GM12878 (cell line): ENCODE data around the gene GSTA4. TPM values are rescaled to one million over a fixed set of nuclear protein-coding genes. Genes with fewer than 3 reads are reported as not detected.

Experiments used
- ATAC-seq: fragments of 200-7000 bp; cut with Tn5 transposase; 3 replicates; pipeline ENCODE4 v1.9.1; 2020; ENCODE audit warnings: mild to moderate bottlenecking, moderate library complexity
- BruUV-seq: library from RNA; stranded (reverse); fragments of 400-500 nt; replicated peaks from 2 replicates; lab custom pipeline; 2021; lab: Mats Ljungman, UMichigan
- CTCF ChIA-PET: fragments of 300-600 bp; sonication (Branson Sonifier 250); formaldehyde crosslinking; extraction: SDS; loops from one replicate; lab custom pipeline; 2021; ENCODE audit warnings: inconsistent platforms; lab: Yijun Ruan, JAX
- POLR2A ChIA-PET: fragments of 350-600 bp; formaldehyde crosslinking; extraction: SDS; loops from one replicate; lab custom pipeline; 2021; ENCODE audit warnings: inconsistent platforms; lab: Charles Lee
- RAD21 ChIA-PET: fragments of 300-600 bp; sonication (Branson Sonifier 250); formaldehyde crosslinking; loops from one replicate; lab custom pipeline; 2023; ENCODE audit warnings: antibody characterized with exemption; ENCODE audit not compliant: unreplicated experiment; lab: Charles Lee
- SMC1A ChIA-PET: fragments of 300-600 bp; sonication (Branson Sonifier 250); formaldehyde crosslinking; loops from one replicate; lab custom pipeline; 2023; ENCODE audit not compliant: unreplicated experiment, uncharacterized antibody; lab: Charles Lee
- DNase-seq: peaks from one replicate; pipeline ENCODE4 v3.0.0-alpha.2; 2011; ENCODE audit warnings: low read depth, low spot score
- FAIRE-seq: peaks from 3 replicates; lab custom pipeline; 2011; peaks lifted over from hg19 to GRCh38; lab: Jason Lieb, UNC
- H2AFZ ChIP-seq: 2 replicates; pipeline ENCODE4 v1.6.0; 2011; ENCODE audit warnings: low read depth, low read length, control low read depth; ENCODE audit not compliant: control insufficient read depth
- H3K27ac ChIP-seq: 2 replicates; pipeline ENCODE4 v1.5.1; 2011; ENCODE audit warnings: control low read depth; ENCODE audit not compliant: control insufficient read depth, insufficient read depth
- H3K27me3 ChIP-seq, 2 experiments: replicated peaks in 1 of 2; 2 replicates each; pipeline versions ENCODE4 v1.6.0 to v1.6.1; 2011; ENCODE audit warnings: low read length in 1 of 2; ENCODE audit not compliant: control insufficient read depth in 2 of 2, insufficient read depth in 2 of 2
- H3K36me3 ChIP-seq, 2 experiments: 2 replicates each; pipeline ENCODE4 v1.5.1; 2011; ENCODE audit warnings: low read length in 1 of 2; ENCODE audit not compliant: control insufficient read depth in 2 of 2, insufficient read depth in 2 of 2
- H3K4me1 ChIP-seq: 2 replicates; pipeline ENCODE4 v1.6.1; 2011; ENCODE audit warnings: mild to moderate bottlenecking, low read length, moderate library complexity, mixed read lengths; ENCODE audit not compliant: control insufficient read depth, insufficient read depth
- H3K4me2 ChIP-seq: 2 replicates; pipeline ENCODE4 v1.6.0; 2011; ENCODE audit warnings: control low read depth; ENCODE audit not compliant: control insufficient read depth, insufficient read depth
- H3K4me3 ChIP-seq: fragments of 200-600 bp; sonication (generic); 2 replicates; pipeline ENCODE4 v1.5.1; 2016
- H3K79me2 ChIP-seq: 2 replicates; pipeline ENCODE4 v1.6.0; 2011; ENCODE audit warnings: low read length; ENCODE audit not compliant: control insufficient read depth, insufficient read depth
- H3K9ac ChIP-seq: 2 replicates; pipeline ENCODE4 v1.8.0; 2011; ENCODE audit warnings: low read length, control low read depth, mixed read lengths; ENCODE audit not compliant: control insufficient read depth, insufficient read depth
- H3K9me3 ChIP-seq: replicated peaks from 3 replicates; pipeline ENCODE4 v1.5.1; 2011; ENCODE audit warnings: mild to moderate bottlenecking, low read length; ENCODE audit not compliant: control insufficient read depth, insufficient read depth
- H4K20me1 ChIP-seq: 2 replicates; pipeline ENCODE4 v1.6.0; 2011; ENCODE audit not compliant: control insufficient read depth, insufficient read depth
- BCL11A ChIP-seq: IDR thresholded peaks from 2 replicates; pipeline ENCODE4 v1.6.1; 2011; ENCODE audit warnings: low read depth, low read length
- CBX3 ChIP-seq: fragments of 200-600 bp; sonication (generic); IDR thresholded peaks from 2 replicates; pipeline ENCODE4 v1.6.1; 2016; ENCODE audit warnings: low read depth, borderline replicate concordance
- CHD2 ChIP-seq: IDR thresholded peaks from 2 replicates; pipeline ENCODE4 v1.6.1; 2011; ENCODE audit warnings: low read depth, low read length, improper control_type of control experiment, borderline replicate concordance
- CREB1 ChIP-seq: IDR thresholded peaks from 2 replicates; pipeline ENCODE4 v1.6.1; 2012; ENCODE audit warnings: low read depth, mild to moderate bottlenecking, inconsistent platforms
- EED ChIP-seq: sonication (generic); IDR thresholded peaks from 2 replicates; pipeline ENCODE4 v1.6.1; 2016; ENCODE audit warnings: antibody characterized with exemption, low read depth
- FOS ChIP-seq: IDR thresholded peaks from 3 replicates; pipeline ENCODE4 v1.6.1; 2011; ENCODE audit warnings: borderline replicate concordance; ENCODE audit not compliant: insufficient read length; ENCODE audit errors: extremely low read depth
- HDAC2 ChIP-seq: fragments of 200-600 bp; sonication (generic); IDR thresholded peaks from 2 replicates; pipeline ENCODE4 v1.6.1; 2017
- IKZF1 ChIP-seq: fragments of 450-650 bp; conservative IDR thresholded peaks from 2 replicates; pipeline ENCODE4 v1.6.1; 2017; ENCODE audit warnings: antibody characterized with exemption, mild to moderate bottlenecking
- JUNB ChIP-seq: IDR thresholded peaks from 2 replicates; pipeline ENCODE4 v1.6.1; 2016; ENCODE audit warnings: antibody characterized with exemption, mild to moderate bottlenecking
- MEF2A ChIP-seq: IDR thresholded peaks from 2 replicates; pipeline ENCODE4 v1.6.1; 2011; ENCODE audit warnings: low read depth, mild to moderate bottlenecking, low read length, moderate library complexity; ENCODE audit not compliant: insufficient read depth
- MXI1 ChIP-seq: fragments of 150-350 bp; IDR thresholded peaks from 2 replicates; pipeline ENCODE4 v1.6.1; 2011; ENCODE audit warnings: low read depth, mild to moderate bottlenecking, inconsistent platforms, low read length, improper control_type of control experiment
- NFIC ChIP-seq: IDR thresholded peaks from 2 replicates; pipeline ENCODE4 v1.6.1; 2012; ENCODE audit warnings: low read depth, mild to moderate bottlenecking, inconsistent platforms, low read length, moderate library complexity
- NFYA ChIP-seq: IDR thresholded peaks from 2 replicates; pipeline ENCODE4 v1.6.1; 2011; ENCODE audit warnings: low read depth, mild to moderate bottlenecking, low read length, improper control_type of control experiment, borderline replicate concordance
- PAX5 ChIP-seq: IDR thresholded peaks from 2 replicates; pipeline ENCODE4 v1.6.1; 2011; ENCODE audit warnings: low read depth, low read length, borderline replicate concordance
- RAD51 ChIP-seq: fragments of 450-650 bp; IDR thresholded peaks from 2 replicates; pipeline ENCODE4 v1.6.1; 2016; ENCODE audit warnings: moderate library complexity, mild to moderate bottlenecking, inconsistent platforms
- SMARCA5 ChIP-seq: fragments of 450-650 bp; IDR thresholded peaks from 2 replicates; pipeline ENCODE4 v1.6.1; 2017; ENCODE audit warnings: mild to moderate bottlenecking
- STAT1 ChIP-seq: fragments of 450-650 bp; conservative IDR thresholded peaks from 2 replicates; pipeline ENCODE4 v1.6.1; 2014; ENCODE audit warnings: antibody characterized with exemption, mild to moderate bottlenecking
- STAT3 ChIP-seq: IDR thresholded peaks from 2 replicates; pipeline ENCODE4 v1.6.1; 2011; ENCODE audit warnings: low read depth, low read length, improper control_type of control experiment
- TCF12 ChIP-seq: IDR thresholded peaks from 2 replicates; pipeline ENCODE4 v1.6.1; 2011; ENCODE audit warnings: low read depth, mild to moderate bottlenecking, low read length
- WGBS: methylation state at CpG from one replicate; pipeline ENCODE4 v1.1.6; 2016; ENCODE audit warnings: low lambda C conversion rate; ENCODE audit not compliant: insufficient replicate concordance, insufficient coverage; ENCODE audit errors: missing lambda C conversion rate; 5-methylcytosine and 5-hydroxymethylcytosine counted together
- in situ Hi-C: fragments of 300-500 bp; cut with MboI; formaldehyde crosslinking; loops from 9 replicates; pipeline ENCODE4 v1.14.3; 2018; ENCODE audit warnings: mixed read lengths
- intact Hi-C: fragments of 100-400 bp; cut with micrococcal nuclease; formaldehyde crosslinking; loops from one replicate; pipeline ENCODE4 v1.14.2; 2022; ENCODE audit not compliant: unreplicated experiment
- polyA plus RNA-seq, 11 experiments: library from polyadenylated mRNA; depleted of rRNA in 4 of 11; unstranded in 6 of 11; stranded (reverse) in 5 of 11; fragments of >200 nt; fragmentation: Nextera tagmentation in 4 of 11; fragmentation: Illumina TruSeq in 1 of 11; extraction: Ambion mirVana in 4 of 11; extraction: Trizol in 1 of 11; gene quantifications; 1 replicate in 1 of 11; 2 replicates in 10 of 11; pipeline versions ENCODE4 v1.2.1 to v1.2.3, GENCODE V29; 2011 to 2016; ENCODE audit warnings: inconsistent platforms in 2 of 11, missing spikeins in 2 of 11, low read depth in 1 of 11
- total RNA-seq, 4 experiments: library from RNA; depleted of rRNA in 3 of 4; stranded (reverse); fragments of >200 nt in 3 of 4; fragmentation: Illumina TruSeq in 1 of 4; extraction: Trizol in 1 of 4; gene quantifications; 2 replicates each; pipeline versions ENCODE4 v1.2.1 to v1.2.3, GENCODE V29; 2013 to 2021
- TF ChIP-seq, protein P1 (sequence below): IDR thresholded peaks from 2 replicates; pipeline ENCODE4 v1.6.1; 2012; ENCODE audit warnings: low read length, inconsistent platforms
- TF ChIP-seq, protein P2 (sequence below): IDR thresholded peaks from 2 replicates; pipeline ENCODE4 v1.6.1; 2011; ENCODE audit warnings: mild to moderate bottlenecking, low read depth, low read length, moderate library complexity; ENCODE audit not compliant: insufficient replicate concordance

Gene GSTA4
- total and polyA plus RNA-seq, 10 of the 15 experiments (the other 5 are each of a cell fraction or from before 2014, with no cell fraction given): 1.9 to 9.7 (median 4.4) TPM

DNA sequence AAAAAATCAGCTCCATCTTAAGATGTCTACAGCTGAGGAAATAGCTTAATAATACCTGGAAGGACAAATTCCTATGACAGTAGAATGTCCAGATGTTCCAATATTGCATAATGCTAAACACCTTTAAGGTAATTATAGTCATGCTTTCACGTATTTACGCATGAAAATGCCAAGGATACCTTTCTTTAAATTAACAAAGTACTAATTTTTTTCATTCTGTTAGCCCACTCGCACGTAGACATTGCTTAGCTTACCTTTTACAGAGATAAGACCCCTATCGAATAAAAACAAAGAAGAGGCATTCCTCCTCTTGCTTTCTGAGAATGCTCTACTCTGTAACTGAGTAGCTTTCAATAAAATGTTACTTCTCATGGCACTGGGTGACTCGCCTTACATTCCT lies 4.4 kb upstream of the GSTA4 start (continued):
- TF ChIP-seq MEF2A (no peak), CBX3 (no peak), RAD51 (no peak), JUNB (no peak), IKZF1 (no peak)

DNA sequence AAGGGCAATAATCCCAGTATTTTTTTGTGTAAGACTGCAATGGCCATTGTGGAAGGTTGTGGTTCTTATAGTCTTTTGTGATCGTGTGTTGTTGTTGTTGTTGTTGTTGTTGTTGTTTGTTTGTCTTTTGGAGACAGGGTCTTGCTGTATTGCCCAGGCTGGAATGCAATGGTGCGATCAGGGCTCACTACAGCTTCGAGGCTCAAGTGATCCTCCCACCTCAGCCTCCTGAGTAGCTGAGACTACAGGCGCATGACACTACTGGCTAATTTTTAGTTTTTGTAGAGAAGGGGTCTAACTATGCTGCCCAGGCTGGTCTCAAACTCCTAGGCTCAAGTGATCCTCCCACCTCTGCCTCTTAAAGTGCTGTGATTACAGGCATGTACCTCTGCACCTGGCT lies 3.5 kb upstream of the GSTA4 start:
- ChIA-PET SMC1A (interaction anchor here (1.8 kb wide), 1 partner anchor 10 kb away, joined by 5 read pairs; no protein-coding TSS in a partner anchor), RAD21 (no interaction called here), CTCF (interaction anchor here (0.6 to 1.2 kb wide), 3 partner anchors 50 to 560 kb away, joined by 3 to 5 read pairs (median 3); no protein-coding TSS in a partner anchor), POLR2A (interaction anchor here (0.6 kb wide), 1 partner anchor 498 kb away, joined by 3 read pairs; no protein-coding TSS in a partner anchor)
- Histone ChIP-seq H3K9me3 (no peaks in the 10 kb centered on the region), H3K4me1 (no peaks in the 10 kb centered on the region), H3K4me3 (no peak overlapping the region), H3K9ac (no peak overlapping the region), H3K4me2 (no peak overlapping the region), H3K79me2 (no peaks in the 10 kb centered on the region), H2AFZ (no peak overlapping the region), H3K27ac (no peak overlapping the region), H3K36me3 (no peaks in the 10 kb centered on the region), H4K20me1 (no peaks in the 10 kb centered on the region), H3K27me3 (no peaks in the 10 kb centered on the region)
- in situ Hi-C loops (no loop called here), intact Hi-C loops (loop anchor here (5.0 to 10.0 kb wide), 4 partner anchors 439 to 714 kb away; partner anchors contain the start of genes EFHC1 and MCM3)
- DNase-seq: no peak
- 53% methylated on average over 4 of the region's 4 CpGs for WGBS
- ATAC-seq: no peak
- TF ChIP-seq NFIC: no peak
- TF ChIP-seq CREB1: no peak
- TF ChIP-seq PAX5: no peak
- TF ChIP-seq CHD2: no peak
- TF ChIP-seq NFYA: no peak
- no peak for TF ChIP-seq FOS
- TF ChIP-seq, protein P1, sequence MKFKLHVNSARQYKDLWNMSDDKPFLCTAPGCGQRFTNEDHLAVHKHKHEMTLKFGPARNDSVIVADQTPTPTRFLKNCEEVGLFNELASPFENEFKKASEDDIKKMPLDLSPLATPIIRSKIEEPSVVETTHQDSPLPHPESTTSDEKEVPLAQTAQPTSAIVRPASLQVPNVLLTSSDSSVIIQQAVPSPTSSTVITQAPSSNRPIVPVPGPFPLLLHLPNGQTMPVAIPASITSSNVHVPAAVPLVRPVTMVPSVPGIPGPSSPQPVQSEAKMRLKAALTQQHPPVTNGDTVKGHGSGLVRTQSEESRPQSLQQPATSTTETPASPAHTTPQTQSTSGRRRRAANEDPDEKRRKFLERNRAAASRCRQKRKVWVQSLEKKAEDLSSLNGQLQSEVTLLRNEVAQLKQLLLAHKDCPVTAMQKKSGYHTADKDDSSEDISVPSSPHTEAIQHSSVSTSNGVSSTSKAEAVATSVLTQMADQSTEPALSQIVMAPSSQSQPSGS: no peak
- TF ChIP-seq EED: no peak
- TF ChIP-seq RAD51: no peak
- TF ChIP-seq TCF12: no peak
- TF ChIP-seq HDAC2: no peak
- no peak for TF ChIP-seq STAT1
- TF ChIP-seq MXI1: no peak
- no peak for TF ChIP-seq BCL11A
- TF ChIP-seq STAT3: no peak
- no peak for TF ChIP-seq SMARCA5
- TF ChIP-seq, protein P2, sequence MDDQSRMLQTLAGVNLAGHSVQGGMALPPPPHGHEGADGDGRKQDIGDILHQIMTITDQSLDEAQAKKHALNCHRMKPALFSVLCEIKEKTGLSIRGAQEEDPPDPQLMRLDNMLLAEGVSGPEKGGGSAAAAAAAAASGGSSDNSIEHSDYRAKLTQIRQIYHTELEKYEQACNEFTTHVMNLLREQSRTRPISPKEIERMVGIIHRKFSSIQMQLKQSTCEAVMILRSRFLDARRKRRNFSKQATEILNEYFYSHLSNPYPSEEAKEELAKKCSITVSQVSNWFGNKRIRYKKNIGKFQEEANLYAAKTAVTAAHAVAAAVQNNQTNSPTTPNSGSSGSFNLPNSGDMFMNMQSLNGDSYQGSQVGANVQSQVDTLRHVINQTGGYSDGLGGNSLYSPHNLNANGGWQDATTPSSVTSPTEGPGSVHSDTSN: no peak
- FAIRE-seq: no peak
- BruUV-seq: no TSS peak
